ENCODE data around the gene PARVA. TPM values are rescaled to one million over a fixed set of nuclear protein-coding genes. Genes with fewer than 3 reads are reported as not detected.

Gene PARVA
- total and polyA plus RNA-seq, 9 of the 15 experiments (the other 6 are each of a cell fraction or from before 2014, with no cell fraction given): 0.11 TPM; not detected in 8

DNA sequence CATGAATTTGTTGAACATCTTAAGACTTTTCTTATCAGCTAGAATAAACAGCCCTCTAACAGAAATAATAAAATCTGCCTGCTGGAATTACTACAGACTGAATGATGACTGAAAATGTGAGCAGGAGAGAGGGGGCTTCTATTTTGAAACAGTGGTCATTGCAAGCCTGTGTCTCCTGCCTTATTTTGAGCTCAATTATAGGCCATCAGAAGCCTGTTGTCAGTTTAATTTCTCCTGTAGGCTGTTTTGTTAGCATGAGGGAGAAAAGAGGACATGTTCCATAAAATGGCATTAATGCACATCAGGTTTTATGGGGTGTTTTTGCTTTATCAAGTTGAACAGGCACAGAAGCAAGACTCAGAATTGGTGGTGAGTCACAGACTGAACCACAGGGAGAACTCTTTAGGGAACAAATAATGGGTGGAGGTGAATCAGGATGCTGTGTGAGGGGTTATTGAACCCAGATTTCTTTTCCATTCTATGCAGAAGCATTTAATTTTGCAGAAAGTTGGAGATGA, 129.1 kb downstream of the PARVA start:
- H3K9me1 ChIP-seq (ENCODE audit: control insufficient read depth, insufficient read depth, low read length): no peaks in the 10 kb centered on the region
- no peaks in the 10 kb centered on the region for H3K36me3 ChIP-seq (ENCODE audit: control insufficient read depth, insufficient read depth, low read length)
- H3K9me3 ChIP-seq (replicated peaks; ENCODE audit: control insufficient read depth, insufficient read depth, low read depth, low read length): no peaks in the 10 kb centered on the region
- no peaks in the 10 kb centered on the region; the same call in 1 of the 2 replicates for H4K20me1 ChIP-seq (replicated peaks; ENCODE audit: control insufficient read depth, insufficient read depth, low read length)
- ATAC-seq (no peak), DNase-seq (ENCODE audit: extremely low read depth in 1 of 4, low spot score in 3 of 4) (no peak), FAIRE-seq (no peak)
- no peak overlapping the region for H3K4me3 ChIP-seq
- no peak overlapping the region for H3K27ac ChIP-seq (ENCODE audit: extremely low read depth, low read depth, low read length)
- BruUV-seq (replicated peaks): no TSS peak
- H3K79me2 ChIP-seq (ENCODE audit: control insufficient read depth, insufficient read depth, low read length): no peaks in the 10 kb centered on the region
- TF ChIP-seq CBFA2T2 (conservative IDR thresholded peaks at IDR 0.05) (no peak), FOSL1 (tag; conservative IDR thresholded peaks at IDR 0.05) (0 out of 2 replicates have a peak, but pooled peaks have one; percentile 22), ZNF239 (CRISPR knock-in tag; IDR thresholded peaks at IDR 0.05) (no peak), ZNF699 (CRISPR knock-in tag; IDR thresholded peaks at IDR 0.05; ENCODE audit: insufficient replicate concordance) (no peak), MYNN (IDR thresholded peaks at IDR 0.05) (peak; percentile 96), MYNN (CRISPR knock-in tag; IDR thresholded peaks at IDR 0.05) (peak; percentile 83)
- TF ChIP-seq, protein P1, sequence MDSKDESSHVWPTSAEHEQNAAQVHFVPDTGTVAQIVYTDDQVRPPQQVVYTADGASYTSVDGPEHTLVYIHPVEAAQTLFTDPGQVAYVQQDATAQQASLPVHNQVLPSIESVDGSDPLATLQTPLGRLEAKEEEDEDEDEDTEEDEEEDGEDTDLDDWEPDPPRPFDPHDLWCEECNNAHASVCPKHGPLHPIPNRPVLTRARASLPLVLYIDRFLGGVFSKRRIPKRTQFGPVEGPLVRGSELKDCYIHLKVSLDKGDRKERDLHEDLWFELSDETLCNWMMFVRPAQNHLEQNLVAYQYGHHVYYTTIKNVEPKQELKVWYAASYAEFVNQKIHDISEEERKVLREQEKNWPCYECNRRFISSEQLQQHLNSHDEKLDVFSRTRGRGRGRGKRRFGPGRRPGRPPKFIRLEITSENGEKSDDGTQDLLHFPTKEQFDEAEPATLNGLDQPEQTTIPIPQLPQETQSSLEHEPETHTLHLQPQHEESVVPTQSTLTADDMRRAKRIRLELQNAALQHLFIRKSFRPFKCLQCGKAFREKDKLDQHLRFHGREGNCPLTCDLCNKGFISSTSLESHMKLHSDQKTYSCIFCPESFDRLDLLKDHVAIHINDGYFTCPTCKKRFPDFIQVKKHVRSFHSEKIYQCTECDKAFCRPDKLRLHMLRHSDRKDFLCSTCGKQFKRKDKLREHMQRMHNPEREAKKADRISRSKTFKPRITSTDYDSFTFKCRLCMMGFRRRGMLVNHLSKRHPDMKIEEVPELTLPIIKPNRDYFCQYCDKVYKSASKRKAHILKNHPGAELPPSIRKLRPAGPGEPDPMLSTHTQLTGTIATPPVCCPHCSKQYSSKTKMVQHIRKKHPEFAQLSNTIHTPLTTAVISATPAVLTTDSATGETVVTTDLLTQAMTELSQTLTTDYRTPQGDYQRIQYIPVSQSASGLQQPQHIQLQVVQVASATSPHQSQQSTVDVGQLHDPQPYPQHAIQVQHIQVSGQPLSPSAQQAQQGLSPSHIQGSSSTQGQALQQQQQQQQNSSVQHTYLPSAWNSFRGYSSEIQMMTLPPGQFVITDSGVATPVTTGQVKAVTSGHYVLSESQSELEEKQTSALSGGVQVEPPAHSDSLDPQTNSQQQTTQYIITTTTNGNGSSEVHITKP (IDR thresholded peaks at IDR 0.05; ENCODE audit: partially characterized antibody): peak; percentile 58
- no peak overlapping the region for H3K9ac ChIP-seq (ENCODE audit: insufficient read depth in 1 of 2, low read depth in 2 of 2, low read length in 2 of 2)
- ChIA-PET CTCF (ENCODE audit: low intra/inter-chr PET ratio) (no interaction called here), POLR2A (interaction anchor here (0.6 to 0.9 kb wide), 2 partner anchors 14 to 1603 kb away, joined by 3 read pairs; no protein-coding TSS in a partner anchor)
- peaks cover 3 to 10% of the 10 kb centered on the region in 2 experiments; a peak in 4 of 5 replicates for H3K27me3 ChIP-seq (ENCODE audit: control insufficient read depth in 2 of 2, insufficient read depth in 2 of 2, low read length in 2 of 2)
- in situ Hi-C loops (cut with MboI): no loop called here
- intact Hi-C loops (cut with micrococcal nuclease): no loop called here
- H3K4me1 ChIP-seq (replicated peaks in 1 of 2; ENCODE audit: control insufficient read depth in 2 of 2, insufficient read depth in 2 of 2, low read length in 2 of 2): peaks cover 0 to 2% of the 10 kb centered on the region in 2 experiments; a peak in 1 of 5 replicates
- H3K4me2 ChIP-seq (ENCODE audit: insufficient read depth, low read length): no peak overlapping the region
- no peak overlapping the region for H2AFZ ChIP-seq (ENCODE audit: low read depth, low read length)

All from K562 (cell line).